Peyer's patch (tissue), 4 donors: Measurements from ENCODE around the gene AIMP1.

Experiments used
- CTCF ChIP-seq, 6 experiments: fragments of 450-650 bp in 4 of 6; fragments of 200-600 bp in 2 of 6; sonication (generic) in 1 of 6; IDR thresholded peaks; one replicate each; pipeline ENCODE4 v1.5.1; 2017 to 2019; ENCODE audit warnings: antibody characterized with exemption in 6 of 6, mild to moderate bottlenecking in 3 of 6, moderate library complexity in 1 of 6
- POLR2A ChIP-seq, 2 donors: fragments of 450-650 bp; IDR thresholded peaks; one replicate each; pipeline ENCODE4 v1.5.1; 2017; ENCODE audit warnings: antibody characterized with exemption in 2 of 2, mild to moderate bottlenecking in 2 of 2, moderate library complexity in 2 of 2

GRCh38 chr4:106299977-106300376 is 16.4 kb upstream of the AIMP1 start:
- no peak for TF ChIP-seq CTCF (IDR thresholded peaks at IDR 0.05)
- no peak for TF ChIP-seq POLR2A (IDR thresholded peaks at IDR 0.05)
